ENCODE measurements around the gene SMARCAL1. TPM values are rescaled to one million over a fixed set of nuclear protein-coding genes. Genes with fewer than 3 reads are reported as not detected.

The SMARCAL1 gene
- total and polyA plus RNA-seq, 2 of the 13 experiments (the other 11 are each of a cell fraction or from before 2014, with no cell fraction given) = 12.7 to 21.3 TPM

GRCh38 chr2:216371721-216372702, 40.3 kb upstream of the SMARCAL1 start, which contains the start of gene MARCHF4 (continued):
- TF ChIP-seq ZNF609 (CRISPR knock-in tag; IDR thresholded peaks at IDR 0.05; ENCODE audit: borderline replicate concordance) = peak; percentile 62
- no peak for TF ChIP-seq SIN3B (IDR thresholded peaks at IDR 0.05; ENCODE audit: low read length)
- no peak; a peak in 1 of 4 replicates for TF ChIP-seq NR2F1 (CRISPR knock-in tag; IDR thresholded peaks at IDR 0.05)
- TF ChIP-seq ZNF383 (CRISPR knock-in tag; IDR thresholded peaks at IDR 0.05; ENCODE audit: borderline replicate concordance) = 0 out of 2 replicates have a peak, but pooled peaks have one; percentile 39
- 0 out of 2 replicates have a peak, but pooled peaks have one; percentile 54 for TF ChIP-seq MAFG (CRISPR knock-in tag; IDR thresholded peaks at IDR 0.05)
- TF ChIP-seq ZMAT3 (CRISPR knock-in tag; conservative IDR thresholded peaks at IDR 0.05) = peak; percentile 98
- peak; percentile 87; the same call in 1 of the 2 replicates for TF ChIP-seq FLYWCH1 (CRISPR knock-in tag; IDR thresholded peaks at IDR 0.05)
- TF ChIP-seq CREB1 (IDR thresholded peaks at IDR 0.05) = peak; percentile 84
- TF ChIP-seq CREB1 (CRISPR knock-in tag; IDR thresholded peaks at IDR 0.05) = peak; percentile 47; the same call in 1 of the 2 replicates
- peak; percentile 91 for TF ChIP-seq TEAD2 (CRISPR knock-in tag; IDR thresholded peaks at IDR 0.05)
- no peak; the same call in 1 of the 2 replicates for TF ChIP-seq ZNF562 (CRISPR knock-in tag; IDR thresholded peaks at IDR 0.05; ENCODE audit: borderline replicate concordance)
- peak; percentile 96 for TF ChIP-seq PTBP1 (IDR thresholded peaks at IDR 0.05; ENCODE audit: low read depth, low read length, poor library complexity, severe bottlenecking)
- TF ChIP-seq BCL3 (CRISPR knock-in tag; IDR thresholded peaks at IDR 0.05) = peak; percentile 97
- TF ChIP-seq CTCF (CRISPR knock-in tag; IDR thresholded peaks at IDR 0.05) = no peak
- peak; percentile 98 for TF ChIP-seq DZIP1 (CRISPR knock-in tag; IDR thresholded peaks at IDR 0.05)
- peak; percentile 72; the same call in 1 of the 2 replicates for TF ChIP-seq ZNF367 (CRISPR knock-in tag; IDR thresholded peaks at IDR 0.05; ENCODE audit: borderline replicate concordance)
- no peak for TF ChIP-seq SRSF1 (optimal IDR thresholded peaks at IDR 0.05; ENCODE audit: low read depth, low read length)
- TF ChIP-seq NFRKB (IDR thresholded peaks at IDR 0.05) = no peak
